B cell (primary cell): Measurements from ENCODE around the gene SATB2. TPM values are rescaled to one million over a fixed set of nuclear protein-coding genes. Genes with fewer than 3 reads are reported as not detected.

Experiments
- ATAC-seq: fragments of 200-7000 bp; cut with Tn5 transposase; one replicate; pipeline ENCODE4 v1.10.0; 2021; ENCODE audit warnings: low read depth, mild to moderate bottlenecking, moderate number of reproducible peaks, moderate library complexity
- CTCF ChIA-PET: fragments of 350-600 bp; sonication (Branson Sonifier 250); formaldehyde crosslinking; loops from one replicate; lab custom pipeline; 2021; ENCODE audit warnings: antibody characterized with exemption, inconsistent platforms; lab: Charles Lee
- POLR2A ChIA-PET: fragments of 350-600 bp; sonication (Branson Sonifier 250); formaldehyde crosslinking; loops from one replicate; lab custom pipeline; 2021; ENCODE audit warnings: antibody characterized with exemption; lab: Charles Lee
- DNase-seq: peaks from one replicate; pipeline ENCODE4 v3.0.0; 2013
- H2AFZ ChIP-seq: 2 replicates; pipeline ENCODE4 v1.6.1; 2012; ENCODE audit warnings: mild to moderate bottlenecking, low read depth, low read length; ENCODE audit not compliant: insufficient read depth, poor library complexity, severe bottlenecking
- H3K27ac ChIP-seq, 2 donors: 1 replicate in 1 of 2; 2 replicates in 1 of 2; pipeline ENCODE4 v1.5.1; 2012 to 2013; ENCODE audit warnings: low read length in 2 of 2, mild to moderate bottlenecking in 2 of 2, moderate library complexity in 1 of 2
- H3K27me3 ChIP-seq, 4 experiments: fragments of 200-600 bp in 1 of 4; sonication (generic) in 1 of 4; replicated peaks in 1 of 4; 1 replicate in 2 of 4; 2 replicates in 2 of 4; pipeline versions ENCODE4 v1.6.1 to v1.7.0; 2013 to 2016; ENCODE audit warnings: low read length in 3 of 4, mild to moderate bottlenecking in 2 of 4, mixed read lengths in 1 of 4, moderate library complexity in 1 of 4; ENCODE audit not compliant: insufficient read depth in 4 of 4, control insufficient read depth in 3 of 4; ENCODE audit errors: control extremely low read depth in 1 of 4
- H3K36me3 ChIP-seq, 2 experiments: replicated peaks in 1 of 2; 1 replicate in 1 of 2; 2 replicates in 1 of 2; pipeline versions ENCODE4 v1.6.1 to v1.7.1; 2013; ENCODE audit warnings: low read length in 1 of 2; ENCODE audit not compliant: insufficient read depth in 2 of 2, control insufficient read depth in 1 of 2; ENCODE audit errors: control extremely low read depth in 1 of 2, extremely low read depth in 1 of 2
- H3K4me1 ChIP-seq, 2 donors: fragments of 200-600 bp in 1 of 2; sonication (generic) in 1 of 2; 1 replicate in 1 of 2; 2 replicates in 1 of 2; pipeline versions ENCODE4 v1.5.1 to v1.6.1; 2013 to 2017; ENCODE audit warnings: low read length in 2 of 2; ENCODE audit not compliant: control insufficient read depth in 2 of 2, insufficient read depth in 2 of 2
- H3K4me2 ChIP-seq: replicated peaks from 2 replicates; pipeline ENCODE3; 2012; ENCODE audit warnings: mild to moderate bottlenecking, low read depth, low read length; ENCODE audit not compliant: poor library complexity, severe bottlenecking
- H3K4me3 ChIP-seq, 5 experiments: fragments of 200-600 bp in 1 of 5; sonication (generic) in 1 of 5; 1 replicate in 3 of 5; 2 replicates in 2 of 5; pipeline versions ENCODE4 v1.5.1 to v1.7.0; 2011 to 2016; ENCODE audit warnings: low read length in 4 of 5, mild to moderate bottlenecking in 4 of 5, low read depth in 2 of 5, control low read depth in 1 of 5, moderate library complexity in 1 of 5; ENCODE audit not compliant: insufficient read depth in 1 of 5; ENCODE audit errors: control extremely low read depth in 1 of 5, extremely low read depth in 1 of 5
- H3K79me2 ChIP-seq: fragments of 200-600 bp; sonication (generic); one replicate; pipeline ENCODE4 v1.6.0; 2016; ENCODE audit warnings: low read length; ENCODE audit not compliant: control insufficient read depth, insufficient read depth
- H3K9ac ChIP-seq: fragments of 200-600 bp; sonication (generic); 2 replicates; pipeline ENCODE4 v1.6.1; 2017; ENCODE audit warnings: mild to moderate bottlenecking, low read length, moderate library complexity
- H3K9me3 ChIP-seq, 3 donors: one replicate each; pipeline versions ENCODE4 v1.6.1 to v1.7.1; 2013; ENCODE audit warnings: low read length in 2 of 3; ENCODE audit not compliant: control insufficient read depth in 2 of 3, insufficient read depth in 1 of 3; ENCODE audit errors: control extremely low read depth in 1 of 3
- H4K20me1 ChIP-seq: 2 replicates; pipeline ENCODE4 v1.6.0; 2012; ENCODE audit warnings: mild to moderate bottlenecking, low read length; ENCODE audit not compliant: insufficient read depth, control insufficient read depth, poor library complexity, severe bottlenecking
- H3K27ac Mint-ChIP-seq: one replicate; pipeline ENCODE4 v1.8.0; 2021; ENCODE audit warnings: mixed read lengths
- H3K27me3 Mint-ChIP-seq: one replicate; pipeline ENCODE4 v1.8.0; 2021; ENCODE audit warnings: mixed read lengths
- H3K4me1 Mint-ChIP-seq: one replicate; pipeline ENCODE4 v1.8.0; 2021; ENCODE audit warnings: mixed read lengths
- H3K4me3 Mint-ChIP-seq: one replicate; pipeline ENCODE4 v1.8.0; 2021; ENCODE audit warnings: mixed read lengths
- H3K9me3 Mint-ChIP-seq: one replicate; pipeline ENCODE4 v1.8.0; 2022; ENCODE audit warnings: mixed read lengths; ENCODE audit not compliant: insufficient read depth
- EZH2 ChIP-seq: IDR thresholded peaks from 2 replicates; pipeline ENCODE4 v1.6.1; 2012; ENCODE audit warnings: borderline replicate concordance, low read depth, mild to moderate bottlenecking, moderate library complexity, low read length; ENCODE audit not compliant: insufficient read depth, poor library complexity, severe bottlenecking
- WGBS: methylation state at CpG from one replicate; pipeline ENCODE4 v1.1.5; 2013; ENCODE audit warnings: missing lambda C conversion rate; ENCODE audit not compliant: insufficient coverage; 5-methylcytosine and 5-hydroxymethylcytosine counted together
- intact Hi-C: fragments of 100-400 bp; cut with micrococcal nuclease; formaldehyde crosslinking; loops from one replicate; pipeline ENCODE4 v1.10.0; 2022
- polyA plus RNA-seq: library from polyadenylated mRNA; depleted of rRNA; stranded (reverse); fragments of >200 nt; gene quantifications from 2 replicates; pipeline ENCODE4 v1.2.3, GENCODE V29; 2012
- total RNA-seq, 2 donors: library from RNA; stranded (reverse); fragments of 120-200 nt in 1 of 2; gene quantifications; 1 replicate in 1 of 2; 2 replicates in 1 of 2; pipeline versions ENCODE4 v1.2.3 to v1.2.4, GENCODE V29; 2013 to 2022
- TF ChIP-seq, protein P1 (sequence below): fragments of 200-600 bp; IDR thresholded peaks from one replicate; pipeline ENCODE4 v1.8.0; 2022; ENCODE audit warnings: antibody characterized with exemption, mild to moderate bottlenecking

The SATB2 gene
- total and polyA plus RNA-seq, 2 donors (not counting 1 experiment from before 2014, with no cell fraction given) = 0.13 to 0.49 TPM

DNA sequence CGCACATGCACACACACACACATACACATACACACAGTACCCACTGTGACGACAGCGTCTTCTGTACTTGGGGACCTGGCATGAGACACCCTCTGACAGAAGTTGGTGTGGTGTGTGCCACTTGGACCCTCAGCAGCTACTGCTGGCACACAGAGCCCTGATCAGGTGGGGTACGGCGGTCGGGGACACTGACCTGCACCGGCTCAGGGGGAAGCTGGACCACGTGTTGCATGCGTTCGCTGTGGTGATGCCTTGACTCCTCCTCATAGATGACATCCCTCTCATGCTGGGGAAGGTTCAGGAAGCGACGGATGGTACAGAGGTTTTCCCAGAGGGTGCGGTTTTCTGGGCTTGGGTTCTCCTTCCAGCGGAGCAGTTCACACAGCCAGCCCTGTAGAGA lies 149.2 kb downstream of the SATB2 start:
- H3K4me3 ChIP-seq = no peak overlapping the region
- no peak overlapping the region for H3K27ac ChIP-seq
- no peak overlapping the region for H2AFZ ChIP-seq
- no peaks in the 10 kb centered on the region for H3K27me3 Mint-ChIP-seq
- TF ChIP-seq, protein P1, sequence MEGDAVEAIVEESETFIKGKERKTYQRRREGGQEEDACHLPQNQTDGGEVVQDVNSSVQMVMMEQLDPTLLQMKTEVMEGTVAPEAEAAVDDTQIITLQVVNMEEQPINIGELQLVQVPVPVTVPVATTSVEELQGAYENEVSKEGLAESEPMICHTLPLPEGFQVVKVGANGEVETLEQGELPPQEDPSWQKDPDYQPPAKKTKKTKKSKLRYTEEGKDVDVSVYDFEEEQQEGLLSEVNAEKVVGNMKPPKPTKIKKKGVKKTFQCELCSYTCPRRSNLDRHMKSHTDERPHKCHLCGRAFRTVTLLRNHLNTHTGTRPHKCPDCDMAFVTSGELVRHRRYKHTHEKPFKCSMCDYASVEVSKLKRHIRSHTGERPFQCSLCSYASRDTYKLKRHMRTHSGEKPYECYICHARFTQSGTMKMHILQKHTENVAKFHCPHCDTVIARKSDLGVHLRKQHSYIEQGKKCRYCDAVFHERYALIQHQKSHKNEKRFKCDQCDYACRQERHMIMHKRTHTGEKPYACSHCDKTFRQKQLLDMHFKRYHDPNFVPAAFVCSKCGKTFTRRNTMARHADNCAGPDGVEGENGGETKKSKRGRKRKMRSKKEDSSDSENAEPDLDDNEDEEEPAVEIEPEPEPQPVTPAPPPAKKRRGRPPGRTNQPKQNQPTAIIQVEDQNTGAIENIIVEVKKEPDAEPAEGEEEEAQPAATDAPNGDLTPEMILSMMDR = no peak
- TF ChIP-seq EZH2 = no peak
- intact Hi-C loops = no loop called here
- WGBS = 93% methylated on average over 5 of the region's 14 CpGs
- no peaks in the 10 kb centered on the region for H4K20me1 ChIP-seq
- DNase-seq (no peak), ATAC-seq (no peak)
- H3K27me3 ChIP-seq = no peaks in the 10 kb centered on the region
- H3K27ac Mint-ChIP-seq = no peak overlapping the region
- no peaks in the 10 kb centered on the region for H3K36me3 ChIP-seq
- no peaks in the 10 kb centered on the region for H3K9me3 ChIP-seq
- H3K79me2 ChIP-seq = no peaks in the 10 kb centered on the region
- no peak overlapping the region for H3K9ac ChIP-seq
- no peaks in the 10 kb centered on the region for H3K4me1 ChIP-seq
- no peaks in the 10 kb centered on the region for H3K9me3 Mint-ChIP-seq
- no peak overlapping the region for H3K4me3 Mint-ChIP-seq
- H3K4me1 Mint-ChIP-seq = no peaks in the 10 kb centered on the region
- ChIA-PET CTCF (no interaction called here), POLR2A (no interaction called here)
- H3K4me2 ChIP-seq = no peak overlapping the region

DNA sequence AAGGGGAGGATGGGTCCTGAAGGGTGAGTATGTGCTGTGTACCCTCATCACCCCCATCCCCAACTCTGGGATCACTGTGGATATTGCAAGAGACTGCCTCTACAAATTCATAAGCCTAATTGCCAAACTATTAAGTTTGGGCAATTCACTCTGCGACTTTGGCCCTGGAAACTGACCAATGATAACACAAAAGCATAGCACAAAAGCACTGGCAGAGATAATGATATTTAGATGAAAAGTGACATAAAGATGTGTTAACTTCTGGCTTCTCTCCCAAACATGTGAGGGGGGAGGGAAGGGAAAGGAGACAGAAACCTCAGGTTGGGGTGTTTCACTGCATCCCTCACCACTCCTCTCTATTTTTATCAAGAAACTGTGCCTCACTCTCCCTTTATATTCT lies 150.3 kb downstream of the SATB2 start:
- ChIA-PET POLR2A (no interaction called here), CTCF (no interaction called here)
- Mint-ChIP-seq H3K4me3 (no peak overlapping the region), H3K27ac (no peak overlapping the region), H3K27me3 (no peaks in the 10 kb centered on the region), H3K4me1 (no peaks in the 10 kb centered on the region), H3K9me3 (no peaks in the 10 kb centered on the region)
- Histone ChIP-seq H3K4me2 (no peak overlapping the region), H3K4me3 (no peak overlapping the region), H3K4me1 (no peaks in the 10 kb centered on the region), H3K9me3 (no peaks in the 10 kb centered on the region), H3K79me2 (no peaks in the 10 kb centered on the region), H4K20me1 (no peaks in the 10 kb centered on the region), H3K36me3 (no peaks in the 10 kb centered on the region), H2AFZ (no peak overlapping the region), H3K27ac (no peak overlapping the region), H3K27me3 (no peaks in the 10 kb centered on the region), H3K9ac (no peak overlapping the region)
- TF ChIP-seq, protein P1 = no peak
- TF ChIP-seq EZH2 = no peak
- intact Hi-C loops = no loop called here
- ATAC-seq = no peak
- no CpG with 5 or more reads among the region's 1 CpG for WGBS
- no peak for DNase-seq
